GM12874 (cell line): ENCODE data around the gene LMO4.

Experiments used
- CTCF ChIP-seq: IDR thresholded peaks from 2 replicates; pipeline ENCODE4 v1.5.1; 2011; ENCODE audit warnings: low read depth, mild to moderate bottlenecking, control low read depth, low read length, moderate library complexity; ENCODE audit not compliant: insufficient read depth

Gene LMO4

GRCh38 chr1:87335175-87335884, 6.7 kb downstream of the LMO4 start:
- 0 out of 2 replicates have a peak, but pooled peaks have one; percentile 23 for TF ChIP-seq CTCF

DNA sequence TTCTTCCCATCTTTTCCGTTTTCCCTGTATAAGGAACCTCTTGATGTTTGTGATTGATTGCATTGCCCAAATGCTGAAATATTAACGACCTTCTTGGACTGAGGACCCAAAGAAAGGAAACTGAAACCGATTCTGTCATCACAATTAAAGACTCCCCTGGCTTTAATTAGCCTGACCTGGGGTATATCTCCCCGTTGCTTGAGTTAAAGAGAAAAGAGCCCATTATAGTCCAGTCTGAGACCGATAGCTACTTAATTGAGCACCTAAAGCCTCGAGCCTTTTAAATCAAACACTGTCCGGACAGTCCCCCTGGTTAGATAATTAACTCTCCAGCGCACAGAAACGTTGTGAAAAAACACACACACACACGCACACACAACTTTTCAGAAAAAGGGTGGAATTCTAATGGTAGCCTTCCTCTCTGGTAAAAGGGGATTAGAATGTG, 8.0 kb downstream of the LMO4 start:
- no peak for TF ChIP-seq CTCF

GRCh38 chr1:87337606-87338005, 8.9 kb downstream of the LMO4 start:
- no peak for TF ChIP-seq CTCF

GRCh38 chr1:87338566-87338965, 9.9 kb downstream of the LMO4 start:
- TF ChIP-seq CTCF: no peak

- TF ChIP-seq CTCF: no peak
These were observed 15.6 kb downstream of the LMO4 start for GRCh38 chr1:87344231-87344630.

DNA sequence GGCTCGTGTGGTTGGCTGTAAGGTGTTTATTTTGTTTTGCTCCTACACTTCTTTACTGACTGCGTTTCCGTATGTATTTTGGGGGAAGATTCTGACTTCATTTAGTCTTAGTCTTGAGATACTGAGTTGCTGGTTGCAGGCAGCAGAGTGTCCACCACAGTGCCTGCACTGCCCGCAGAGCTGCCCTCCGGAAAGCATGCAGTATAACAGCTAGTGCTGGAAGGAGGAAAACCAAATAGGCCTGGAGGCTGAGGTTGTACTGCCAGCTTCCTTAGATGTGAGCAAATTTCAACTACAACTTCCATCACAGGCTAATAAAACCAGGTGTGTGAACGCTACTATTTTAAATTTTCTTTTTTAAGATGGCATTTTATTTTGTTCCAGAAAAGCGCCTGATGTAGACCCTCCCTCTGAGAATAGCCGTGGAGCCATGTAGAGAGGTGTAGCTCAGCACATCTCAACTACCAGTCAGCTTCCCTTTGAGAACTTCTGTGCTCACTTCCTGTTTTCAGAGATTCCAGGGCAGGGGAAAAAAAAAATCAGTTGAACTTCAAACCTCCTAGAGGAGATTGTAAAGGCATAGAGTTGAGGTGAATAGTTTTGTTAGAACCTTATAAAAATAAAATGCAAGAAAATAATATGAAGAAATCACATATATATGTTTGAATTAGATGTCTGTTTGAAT, 17.6 kb downstream of the LMO4 start:
- TF ChIP-seq CTCF: no peak

- no peak for TF ChIP-seq CTCF
These were observed 19.8 kb downstream of the LMO4 start for GRCh38 chr1:87348341-87349019.
